ENCODE data around the gene DUSP2.
A peak's percentile ranks its signal among the peaks of the same experiment; 100 is the strongest.

Gene DUSP2

GRCh38 chr2:96174251-96175144 lies 29.3 kb upstream of the DUSP2 start:
- no peaks in the 10 kb centered on the region for H3K27me3 ChIP-seq (replicated peaks in 2 of 5; ENCODE audit: control insufficient read depth in 4 of 5, insufficient read depth in 5 of 5, low read length in 4 of 5)
- H3K36me3 ChIP-seq (ENCODE audit: control insufficient read depth in 4 of 4, insufficient read depth in 4 of 4, low read length in 3 of 4) = no peaks in the 10 kb centered on the region
- DNase-seq = peak; percentile 64 to 83 (median 75)
- H3K4me3 ChIP-seq (ENCODE audit: control insufficient read depth in 1 of 7, extremely low read depth in 1 of 7, insufficient read depth in 4 of 7, low read depth in 2 of 7, low read length in 6 of 7) = no peak overlapping the region
- POLR2A ChIA-PET = interaction anchor here (0.8 to 1.7 kb wide), 5 partner anchors 29 to 36 kb away, joined by 3 to 13 read pairs (median 5); partner anchors contain the start of genes ASTL, DUSP2 and STARD7
- H3K4me1 ChIP-seq (ENCODE audit: control extremely low read depth in 1 of 4, control insufficient read depth in 4 of 4, insufficient read depth in 4 of 4, low read length in 3 of 4) = peaks cover 0 to 2% (median 0%) of the 10 kb centered on the region in 4 experiments
- CTCF ChIA-PET = interaction anchor here (0.6 to 7.5 kb wide), 38 partner anchors 8 to 182 kb away, joined by 3 to 346 read pairs (median 5); partner anchors contain the start of genes ADRA2B, ASTL, DUSP2 and STARD7
- peaks cover 0 to 4% (median 0%) of the 10 kb centered on the region in 5 experiments for H3K9me3 ChIP-seq (ENCODE audit: control extremely low read depth in 1 of 5, control insufficient read depth in 4 of 5, insufficient read depth in 2 of 5, low read depth in 1 of 5, low read length in 4 of 5)
- no peak overlapping the region for H3K27ac ChIP-seq (ENCODE audit: insufficient read depth in 1 of 2, low read depth in 1 of 2, low read length in 2 of 2, poor library complexity in 1 of 2, severe bottlenecking in 2 of 2)
- 50% methylated on average over 4 of the region's 8 CpGs for WGBS (ENCODE audit: insufficient coverage)

DNA sequence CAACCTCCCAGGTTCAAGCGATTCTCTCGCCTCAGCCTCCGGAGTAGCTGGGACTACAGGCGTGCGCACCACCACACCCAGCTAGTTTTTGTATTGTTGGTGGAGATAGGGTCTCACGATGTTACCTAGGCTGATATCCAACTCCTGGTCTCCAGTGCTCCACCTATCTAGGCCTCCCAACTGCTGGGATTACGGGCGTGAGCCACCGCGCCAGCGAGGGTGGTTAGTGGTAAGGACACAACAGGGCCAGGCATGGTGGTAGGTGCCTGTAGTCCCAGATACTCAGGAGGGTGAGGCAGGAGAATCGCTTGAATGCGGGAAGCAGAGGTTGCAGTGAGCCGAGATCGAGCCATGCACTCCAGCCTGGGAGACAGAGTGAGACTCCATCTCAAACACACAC lies 26.6 kb upstream of the DUSP2 start:
- Histone ChIP-seq H3K4me3 (ENCODE audit: control insufficient read depth in 1 of 7, extremely low read depth in 1 of 7, insufficient read depth in 4 of 7, low read depth in 2 of 7, low read length in 6 of 7) (no peak overlapping the region), H3K4me1 (ENCODE audit: control extremely low read depth in 1 of 4, control insufficient read depth in 4 of 4, insufficient read depth in 4 of 4, low read length in 3 of 4) (peaks cover 0 to 4% (median 1%) of the 10 kb centered on the region in 4 experiments), H3K9me3 (ENCODE audit: control extremely low read depth in 1 of 5, control insufficient read depth in 4 of 5, insufficient read depth in 2 of 5, low read depth in 1 of 5, low read length in 4 of 5) (peaks cover 0 to 4% (median 0%) of the 10 kb centered on the region in 5 experiments), H3K27me3 (replicated peaks in 2 of 5; ENCODE audit: control insufficient read depth in 4 of 5, insufficient read depth in 5 of 5, low read length in 4 of 5) (no peaks in the 10 kb centered on the region), H3K36me3 (ENCODE audit: control insufficient read depth in 4 of 4, insufficient read depth in 4 of 4, low read length in 3 of 4) (no peaks in the 10 kb centered on the region), H3K27ac (ENCODE audit: insufficient read depth in 1 of 2, low read depth in 1 of 2, low read length in 2 of 2, poor library complexity in 1 of 2, severe bottlenecking in 2 of 2) (no peak overlapping the region)
- WGBS (ENCODE audit: insufficient coverage) = 94% methylated on average over 8 of the region's 15 CpGs
- ChIA-PET CTCF (interaction anchor here (7.5 kb wide), 1 partner anchor 34 kb away, joined by 346 read pairs; the partner anchor contains the start of genes ASTL and DUSP2), POLR2A (interaction anchor here (0.6 kb wide), 1 partner anchor 26 kb away, joined by 3 read pairs; no protein-coding TSS in a partner anchor)
- DNase-seq = no peak

DNA sequence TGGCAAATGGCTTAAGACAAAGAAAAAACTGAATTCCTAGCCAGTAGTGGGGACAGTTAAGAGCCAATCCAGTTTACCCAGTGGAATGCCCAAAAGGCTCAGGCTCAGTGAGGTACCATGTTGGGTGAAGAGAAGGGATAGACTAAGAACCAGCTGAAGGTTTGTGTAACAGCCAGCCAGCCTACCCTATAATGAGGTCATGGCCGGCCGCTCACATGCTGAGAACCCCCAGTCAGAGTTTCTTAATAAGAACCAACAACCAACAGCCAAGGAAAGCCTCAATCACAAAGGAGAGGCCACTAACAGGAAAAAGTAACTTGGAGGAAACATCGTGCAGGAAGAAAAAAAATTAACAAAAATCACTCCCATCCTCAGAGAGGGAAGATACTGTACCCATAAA lies 25.4 kb upstream of the DUSP2 start:
- ChIA-PET POLR2A (no interaction called here), CTCF (interaction anchor here (1.3 to 7.5 kb wide), 3 partner anchors 12 to 33 kb away, joined by 3 to 346 read pairs (median 4); partner anchors contain the start of genes ASTL and DUSP2)
- Histone ChIP-seq H3K4me3 (ENCODE audit: control insufficient read depth in 1 of 7, extremely low read depth in 1 of 7, insufficient read depth in 4 of 7, low read depth in 2 of 7, low read length in 6 of 7) (no peak overlapping the region), H3K36me3 (ENCODE audit: control insufficient read depth in 4 of 4, insufficient read depth in 4 of 4, low read length in 3 of 4) (no peaks in the 10 kb centered on the region), H3K27me3 (replicated peaks in 2 of 5; ENCODE audit: control insufficient read depth in 4 of 5, insufficient read depth in 5 of 5, low read length in 4 of 5) (no peaks in the 10 kb centered on the region), H3K9me3 (ENCODE audit: control extremely low read depth in 1 of 5, control insufficient read depth in 4 of 5, insufficient read depth in 2 of 5, low read depth in 1 of 5, low read length in 4 of 5) (peaks cover 0 to 4% (median 0%) of the 10 kb centered on the region in 5 experiments), H3K27ac (ENCODE audit: insufficient read depth in 1 of 2, low read depth in 1 of 2, low read length in 2 of 2, poor library complexity in 1 of 2, severe bottlenecking in 2 of 2) (no peak overlapping the region), H3K4me1 (ENCODE audit: control extremely low read depth in 1 of 4, control insufficient read depth in 4 of 4, insufficient read depth in 4 of 4, low read length in 3 of 4) (peaks cover 0 to 4% (median 1%) of the 10 kb centered on the region in 4 experiments)
- no peak for DNase-seq
- WGBS (ENCODE audit: insufficient coverage) = no CpG with 5 or more reads among the region's 3 CpGs

GRCh38 chr2:96169868-96170507 lies 24.7 kb upstream of the DUSP2 start:
- Histone ChIP-seq H3K27me3 (replicated peaks in 2 of 5; ENCODE audit: control insufficient read depth in 4 of 5, insufficient read depth in 5 of 5, low read length in 4 of 5) (no peaks in the 10 kb centered on the region), H3K4me3 (ENCODE audit: control insufficient read depth in 1 of 7, extremely low read depth in 1 of 7, insufficient read depth in 4 of 7, low read depth in 2 of 7, low read length in 6 of 7) (no peak overlapping the region), H3K9me3 (ENCODE audit: control extremely low read depth in 1 of 5, control insufficient read depth in 4 of 5, insufficient read depth in 2 of 5, low read depth in 1 of 5, low read length in 4 of 5) (peaks cover 0 to 4% (median 0%) of the 10 kb centered on the region in 5 experiments), H3K36me3 (ENCODE audit: control insufficient read depth in 4 of 4, insufficient read depth in 4 of 4, low read length in 3 of 4) (no peaks in the 10 kb centered on the region), H3K27ac (ENCODE audit: insufficient read depth in 1 of 2, low read depth in 1 of 2, low read length in 2 of 2, poor library complexity in 1 of 2, severe bottlenecking in 2 of 2) (no peak overlapping the region), H3K4me1 (ENCODE audit: control extremely low read depth in 1 of 4, control insufficient read depth in 4 of 4, insufficient read depth in 4 of 4, low read length in 3 of 4) (peaks cover 0 to 6% (median 1%) of the 10 kb centered on the region in 4 experiments)
- ChIA-PET CTCF (interaction anchor here (1.3 to 7.5 kb wide), 3 partner anchors 12 to 32 kb away, joined by 3 to 346 read pairs (median 4); partner anchors contain the start of genes ASTL and DUSP2), POLR2A (no interaction called here)
- no peak for DNase-seq
- WGBS (ENCODE audit: insufficient coverage) = 100% methylated on average over 1 of the region's 2 CpGs

DNA sequence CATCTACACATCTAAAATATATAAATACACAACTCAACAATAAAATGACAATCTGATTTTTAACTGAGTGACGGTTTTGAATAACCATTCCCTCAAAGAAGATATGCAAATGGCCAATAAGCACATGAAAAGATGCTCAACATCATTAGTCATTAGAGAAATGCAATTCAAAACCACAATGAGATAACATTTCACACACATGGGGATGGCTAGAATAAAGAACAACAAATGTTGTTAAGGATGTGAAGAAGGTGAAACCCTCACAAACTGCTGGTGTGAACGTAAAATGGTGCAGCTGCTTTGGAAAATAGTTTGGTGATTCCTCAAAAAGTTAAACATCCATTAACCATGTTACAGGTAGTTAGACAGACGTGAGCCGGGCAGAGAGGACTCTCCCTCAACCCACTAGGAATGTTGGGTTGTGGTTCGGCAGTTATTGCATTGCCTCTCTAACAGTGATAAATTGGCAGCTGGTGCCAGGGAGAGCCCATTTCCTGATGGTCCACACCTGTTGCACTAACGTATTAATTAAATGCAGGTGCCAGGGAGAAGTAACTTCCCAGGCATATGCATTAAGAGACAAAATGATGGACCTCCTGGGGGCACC lies 22.3 kb upstream of the DUSP2 start:
- Histone ChIP-seq H3K27ac (ENCODE audit: insufficient read depth in 1 of 2, low read depth in 1 of 2, low read length in 2 of 2, poor library complexity in 1 of 2, severe bottlenecking in 2 of 2) (no peak overlapping the region), H3K36me3 (ENCODE audit: control insufficient read depth in 4 of 4, insufficient read depth in 4 of 4, low read length in 3 of 4) (no peaks in the 10 kb centered on the region), H3K4me3 (ENCODE audit: control insufficient read depth in 1 of 7, extremely low read depth in 1 of 7, insufficient read depth in 4 of 7, low read depth in 2 of 7, low read length in 6 of 7) (no peak overlapping the region), H3K4me1 (ENCODE audit: control extremely low read depth in 1 of 4, control insufficient read depth in 4 of 4, insufficient read depth in 4 of 4, low read length in 3 of 4) (peaks cover 0 to 28% (median 13%) of the 10 kb centered on the region in 4 experiments), H3K27me3 (replicated peaks in 2 of 5; ENCODE audit: control insufficient read depth in 4 of 5, insufficient read depth in 5 of 5, low read length in 4 of 5) (no peaks in the 10 kb centered on the region), H3K9me3 (ENCODE audit: control extremely low read depth in 1 of 5, control insufficient read depth in 4 of 5, insufficient read depth in 2 of 5, low read depth in 1 of 5, low read length in 4 of 5) (peaks cover 0 to 4% (median 0%) of the 10 kb centered on the region in 5 experiments)
- CTCF ChIA-PET = interaction anchor here (1.0 kb wide), 1 partner anchor 24 kb away, joined by 3 read pairs; no protein-coding TSS in a partner anchor
- POLR2A ChIA-PET = interaction anchor here (1.1 kb wide), 1 partner anchor 22 kb away, joined by 3 read pairs; no protein-coding TSS in a partner anchor
- WGBS (ENCODE audit: insufficient coverage) = 96% methylated on average over 4 of the region's 6 CpGs
- DNase-seq = no peak

DNA sequence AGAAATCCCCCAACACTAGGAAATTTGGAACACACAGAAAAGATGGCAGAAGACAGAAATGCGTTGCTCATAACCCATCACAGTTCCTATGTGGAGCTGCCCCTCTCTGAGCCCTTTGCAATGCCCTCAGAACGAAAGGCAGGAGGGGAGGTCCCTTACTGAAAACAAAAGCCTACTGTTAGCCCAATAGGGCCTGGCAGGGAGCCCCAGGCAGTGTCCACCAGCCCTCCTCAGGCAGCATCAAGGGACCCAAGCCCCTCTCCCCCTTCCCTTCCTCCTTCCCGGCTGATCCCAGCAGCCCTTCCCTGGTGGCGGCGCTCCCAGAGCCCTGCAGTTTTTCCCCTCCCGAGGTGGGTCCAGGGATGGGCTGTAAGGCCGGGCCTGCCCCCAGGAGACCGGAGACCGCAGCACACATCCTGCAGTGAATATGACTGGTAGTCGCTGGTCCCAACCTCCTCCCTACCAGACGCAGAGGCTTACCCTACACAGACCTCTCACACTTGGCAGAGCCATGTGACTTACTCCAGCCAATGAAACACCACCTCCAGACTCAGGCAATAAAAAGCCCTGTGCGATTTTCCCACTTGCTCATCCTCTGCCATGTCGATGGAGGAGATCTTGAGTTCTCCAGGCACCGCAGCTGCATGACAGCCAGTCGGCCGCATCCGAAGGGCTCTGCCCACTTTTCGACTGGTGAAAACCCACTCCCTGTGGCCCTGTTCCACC lies 19.4 kb upstream of the DUSP2 start:
- Histone ChIP-seq H3K4me1 (ENCODE audit: control extremely low read depth in 1 of 4, control insufficient read depth in 4 of 4, insufficient read depth in 4 of 4, low read length in 3 of 4) (peaks cover 0 to 36% (median 14%) of the 10 kb centered on the region in 4 experiments), H3K4me3 (ENCODE audit: control insufficient read depth in 1 of 7, extremely low read depth in 1 of 7, insufficient read depth in 4 of 7, low read depth in 2 of 7, low read length in 6 of 7) (peak overlapping the region in 1 of 7 experiments; percentile 22), H3K27ac (ENCODE audit: insufficient read depth in 1 of 2, low read depth in 1 of 2, low read length in 2 of 2, poor library complexity in 1 of 2, severe bottlenecking in 2 of 2) (peak overlapping the region in 1 of 2 experiments; percentile 14), H3K36me3 (ENCODE audit: control insufficient read depth in 4 of 4, insufficient read depth in 4 of 4, low read length in 3 of 4) (no peaks in the 10 kb centered on the region), H3K9me3 (ENCODE audit: control extremely low read depth in 1 of 5, control insufficient read depth in 4 of 5, insufficient read depth in 2 of 5, low read depth in 1 of 5, low read length in 4 of 5) (peaks cover 0 to 3% (median 0%) of the 10 kb centered on the region in 5 experiments), H3K27me3 (replicated peaks in 2 of 5; ENCODE audit: control insufficient read depth in 4 of 5, insufficient read depth in 5 of 5, low read length in 4 of 5) (no peaks in the 10 kb centered on the region)
- no peak for DNase-seq
- CTCF ChIA-PET = interaction anchor here (1.4 to 8.7 kb wide), 3 partner anchors 10 to 26 kb away, joined by 4 to 63 read pairs (median 15); partner anchors contain the start of gene ASTL
- POLR2A ChIA-PET = interaction anchor here (1.1 kb wide), 1 partner anchor 20 kb away, joined by 3 read pairs; no protein-coding TSS in a partner anchor
- WGBS (ENCODE audit: insufficient coverage) = 95% methylated on average over 14 of the region's 18 CpGs
